Naive thymus-derived CD4-positive, alpha-beta T cell (primary cell): ENCODE results near the gene PCNX2. TPM values are rescaled to one million over a fixed set of nuclear protein-coding genes. Genes with fewer than 3 reads are reported as not detected.
A peak's percentile ranks its signal among the peaks of the same experiment; 100 is the strongest.

Experiments used
- ATAC-seq: fragments of 150-1000 bp; cut with Tn5 transposase; 2 replicates; pipeline ENCODE4 v1.10.0; 2021; ENCODE audit warnings: mild to moderate bottlenecking, moderate library complexity
- CTCF ChIA-PET: fragments of 350-600 bp; sonication (Branson Sonifier 250); formaldehyde crosslinking; loops from one replicate; lab custom pipeline; 2021; ENCODE audit warnings: antibody characterized with exemption; lab: Charles Lee
- POLR2A ChIA-PET: fragments of 350-600 bp; sonication (Branson Sonifier 250); formaldehyde crosslinking; loops from one replicate; lab custom pipeline; 2021; ENCODE audit warnings: antibody characterized with exemption, inconsistent platforms; lab: Charles Lee
- DNase-seq, 9 donors: peaks; one replicate each; pipeline versions ENCODE4 v3.0.0 to v3.0.0-alpha.2; 2020 to 2022; ENCODE audit warnings: mixed read lengths in 1 of 9
- H3K27ac ChIP-seq: one replicate; pipeline ENCODE4 v1.7.0; 2013; ENCODE audit warnings: mild to moderate bottlenecking, low read depth, low read length, moderate library complexity
- H3K27me3 ChIP-seq, 2 donors: one replicate each; pipeline ENCODE4 v1.7.0; 2013; ENCODE audit warnings: low read length in 2 of 2, mild to moderate bottlenecking in 2 of 2, moderate library complexity in 2 of 2; ENCODE audit not compliant: control insufficient read depth in 2 of 2, insufficient read depth in 2 of 2
- H3K36me3 ChIP-seq, 3 experiments: 1 replicate in 2 of 3; 2 replicates in 1 of 3; pipeline ENCODE4 v1.7.0; 2013; ENCODE audit warnings: low read length in 3 of 3, mild to moderate bottlenecking in 3 of 3, moderate library complexity in 1 of 3; ENCODE audit not compliant: insufficient read depth in 3 of 3, control insufficient read depth in 2 of 3
- H3K4me1 ChIP-seq, 2 donors: one replicate each; pipeline ENCODE4 v1.7.0; 2013; ENCODE audit warnings: low read length in 2 of 2, mild to moderate bottlenecking in 2 of 2, moderate library complexity in 1 of 2; ENCODE audit not compliant: control insufficient read depth in 2 of 2, insufficient read depth in 2 of 2
- H3K4me3 ChIP-seq: 2 replicates; pipeline ENCODE4 v1.7.0; 2013; ENCODE audit warnings: mild to moderate bottlenecking, low read length
- H3K9me3 ChIP-seq, 3 experiments: 1 replicate in 2 of 3; 2 replicates in 1 of 3; pipeline ENCODE4 v1.7.0; 2013; ENCODE audit warnings: low read length in 3 of 3; ENCODE audit not compliant: control insufficient read depth in 2 of 3
- H3K27ac Mint-ChIP-seq, 9 donors: one replicate each; pipeline ENCODE4 v1.8.0; 2020 to 2022; ENCODE audit warnings: mixed read lengths in 9 of 9, mild to moderate bottlenecking in 8 of 9, moderate library complexity in 5 of 9, inconsistent platforms in 2 of 9
- H3K27me3 Mint-ChIP-seq, 5 donors: one replicate each; pipeline ENCODE4 v1.8.0; 2021 to 2022; ENCODE audit warnings: mixed read lengths in 5 of 5, mild to moderate bottlenecking in 1 of 5
- H3K36me3 Mint-ChIP-seq, 5 donors: one replicate each; pipeline ENCODE4 v1.8.0; 2020 to 2022; ENCODE audit warnings: mixed read lengths in 5 of 5, mild to moderate bottlenecking in 3 of 5, inconsistent platforms in 1 of 5
- H3K4me1 Mint-ChIP-seq, 7 donors: one replicate each; pipeline ENCODE4 v1.8.0; 2020 to 2022; ENCODE audit warnings: mixed read lengths in 7 of 7, mild to moderate bottlenecking in 3 of 7, inconsistent platforms in 1 of 7
- H3K4me3 Mint-ChIP-seq, 10 donors: one replicate each; pipeline ENCODE4 v1.8.0; 2020 to 2022; ENCODE audit warnings: mild to moderate bottlenecking in 10 of 10, mixed read lengths in 10 of 10, moderate library complexity in 6 of 10, inconsistent platforms in 2 of 10
- H3K9me3 Mint-ChIP-seq, 11 donors: one replicate each; pipeline ENCODE4 v1.8.0; 2020 to 2022; ENCODE audit warnings: mixed read lengths in 11 of 11, mild to moderate bottlenecking in 4 of 11, inconsistent platforms in 1 of 11, moderate library complexity in 1 of 11
- intact Hi-C, 2 donors: fragments of 100-400 bp; cut with micrococcal nuclease; formaldehyde crosslinking; loops; one replicate each; pipeline ENCODE4 v1.15.1; 2023
- polyA plus RNA-seq, 2 donors: library from polyadenylated mRNA; unstranded; fragments of 300-500 nt; fragmentation: Illumina TruSeq; gene quantifications; one replicate each; pipeline ENCODE4 v1.2.3, GENCODE V29; 2021
- total RNA-seq, 6 experiments: library from RNA in 5 of 6; stranded (reverse) in 5 of 6; gene quantifications; 1 replicate in 5 of 6; 2 replicates in 1 of 6; pipeline ENCODE4 v1.2.3 and lab custom pipeline; 2021 to 2026

Gene PCNX2
- total and polyA plus RNA-seq, 7 experiments from 2014 or later: 4.1 to 61.8 (median 45.1) TPM

- Mint-ChIP-seq H3K4me3 (no peak overlapping the region), H3K27me3 (no peaks in the 10 kb centered on the region), H3K9me3 (peaks cover 3 to 28% (median 11%) of the 10 kb centered on the region in 11 donors), H3K27ac (no peak overlapping the region), H3K36me3 (peaks cover 39 to 74% (median 66%) of the 10 kb centered on the region in 5 donors), H3K4me1 (peaks cover 0 to 7% (median 0%) of the 10 kb centered on the region in 7 donors)
- CTCF ChIA-PET: no interaction called here
- H3K27ac ChIP-seq: no peak overlapping the region
- H3K27me3 ChIP-seq: no peaks in the 10 kb centered on the region
- peaks cover 6 to 43% (median 7%) of the 10 kb centered on the region in 3 experiments for H3K36me3 ChIP-seq
- intact Hi-C loops: no loop called here
- POLR2A ChIA-PET: no interaction called here
- no peaks in the 10 kb centered on the region for H3K4me1 ChIP-seq
- ATAC-seq: no peak
- H3K9me3 ChIP-seq: peaks cover 0 to 6% (median 0%) of the 10 kb centered on the region in 3 experiments
- DNase-seq: no peak
- no peak overlapping the region for H3K4me3 ChIP-seq
Observed at GRCh38 chr1:232993555-232993954, 302.0 kb downstream of the PCNX2 start.

DNA sequence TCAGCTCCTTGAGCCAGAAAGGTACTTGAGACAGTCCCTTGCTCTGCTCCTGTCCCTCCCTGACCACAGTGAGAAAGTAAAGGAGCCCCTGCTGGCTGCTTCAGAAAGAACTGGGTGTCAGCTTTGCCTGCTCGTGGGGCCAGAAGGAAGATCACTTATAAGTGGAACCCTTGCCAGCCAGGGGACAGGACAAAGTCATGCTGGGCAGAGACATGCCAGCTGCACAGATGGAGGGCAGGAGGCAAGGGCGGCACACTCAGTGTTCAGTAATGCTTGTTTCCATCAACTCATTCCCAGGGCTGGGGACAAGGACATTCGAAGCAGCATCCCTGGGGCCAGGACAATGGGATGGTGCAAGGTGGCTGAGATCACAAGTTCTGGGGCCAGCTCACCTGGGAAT, 303.3 kb downstream of the PCNX2 start:
- no peak for ATAC-seq
- H3K36me3 Mint-ChIP-seq: peaks cover 28 to 61% (median 54%) of the 10 kb centered on the region in 5 donors
- CTCF ChIA-PET: no interaction called here

DNA sequence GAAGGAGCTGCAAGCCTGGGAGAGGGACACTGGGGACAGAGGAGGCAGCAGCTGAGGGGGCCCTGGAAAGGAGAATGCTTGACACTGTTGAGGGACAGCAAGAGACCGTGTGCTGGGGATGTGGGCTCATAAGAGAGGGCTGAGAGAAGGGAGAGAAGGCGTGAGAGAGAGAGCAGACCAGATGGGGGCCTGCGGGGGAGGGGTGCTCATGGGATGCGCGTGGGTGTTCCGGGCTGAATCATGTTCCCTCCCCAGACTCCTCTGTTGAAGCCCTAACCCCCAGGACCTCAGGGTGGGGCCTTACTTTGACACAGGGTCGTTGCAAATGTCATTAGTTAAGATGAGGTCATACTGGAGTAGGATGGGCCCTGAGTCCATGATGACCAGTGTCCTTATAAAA, 304.3 kb downstream of the PCNX2 start:
- H3K9me3 Mint-ChIP-seq: peaks cover 3 to 28% (median 11%) of the 10 kb centered on the region in 11 donors
- ChIA-PET CTCF (no interaction called here), POLR2A (no interaction called here)
- intact Hi-C loops: no loop called here
- Histone ChIP-seq H3K27me3 (no peaks in the 10 kb centered on the region), H3K36me3 (peaks cover 0 to 23% (median 7%) of the 10 kb centered on the region in 3 experiments), H3K4me1 (no peaks in the 10 kb centered on the region), H3K4me3 (no peak overlapping the region), H3K27ac (no peak overlapping the region), H3K9me3 (peaks cover 0 to 6% (median 0%) of the 10 kb centered on the region in 3 experiments)
- H3K27ac Mint-ChIP-seq: no peak overlapping the region
- DNase-seq (no peak), ATAC-seq (no peak)
- no peaks in the 10 kb centered on the region for H3K27me3 Mint-ChIP-seq
- peaks cover 0 to 7% (median 0%) of the 10 kb centered on the region in 7 donors for H3K4me1 Mint-ChIP-seq
- no peak overlapping the region for H3K4me3 Mint-ChIP-seq
- peaks cover 22 to 51% (median 46%) of the 10 kb centered on the region in 5 donors for H3K36me3 Mint-ChIP-seq

More for the DNA sequence above, 303.3 kb downstream of the PCNX2 start:
- DNase-seq: no peak
- POLR2A ChIA-PET: no interaction called here
- peak overlapping the region in 1 of 9 donors; percentile 36 for H3K27ac Mint-ChIP-seq
- peaks cover under 1 to 30% (median 7%) of the 10 kb centered on the region in 3 experiments for H3K36me3 ChIP-seq
- no peak overlapping the region for H3K27ac ChIP-seq
- no peaks in the 10 kb centered on the region for H3K27me3 ChIP-seq
- no peaks in the 10 kb centered on the region for H3K4me1 ChIP-seq
- no peaks in the 10 kb centered on the region for H3K27me3 Mint-ChIP-seq
- peaks cover 0 to 7% (median 0%) of the 10 kb centered on the region in 7 donors for H3K4me1 Mint-ChIP-seq
- H3K4me3 Mint-ChIP-seq: no peak overlapping the region
- H3K9me3 Mint-ChIP-seq: peaks cover 3 to 28% (median 11%) of the 10 kb centered on the region in 11 donors
- intact Hi-C loops: no loop called here
- peaks cover 0 to 6% (median 0%) of the 10 kb centered on the region in 3 experiments for H3K9me3 ChIP-seq
- no peak overlapping the region for H3K4me3 ChIP-seq

DNA sequence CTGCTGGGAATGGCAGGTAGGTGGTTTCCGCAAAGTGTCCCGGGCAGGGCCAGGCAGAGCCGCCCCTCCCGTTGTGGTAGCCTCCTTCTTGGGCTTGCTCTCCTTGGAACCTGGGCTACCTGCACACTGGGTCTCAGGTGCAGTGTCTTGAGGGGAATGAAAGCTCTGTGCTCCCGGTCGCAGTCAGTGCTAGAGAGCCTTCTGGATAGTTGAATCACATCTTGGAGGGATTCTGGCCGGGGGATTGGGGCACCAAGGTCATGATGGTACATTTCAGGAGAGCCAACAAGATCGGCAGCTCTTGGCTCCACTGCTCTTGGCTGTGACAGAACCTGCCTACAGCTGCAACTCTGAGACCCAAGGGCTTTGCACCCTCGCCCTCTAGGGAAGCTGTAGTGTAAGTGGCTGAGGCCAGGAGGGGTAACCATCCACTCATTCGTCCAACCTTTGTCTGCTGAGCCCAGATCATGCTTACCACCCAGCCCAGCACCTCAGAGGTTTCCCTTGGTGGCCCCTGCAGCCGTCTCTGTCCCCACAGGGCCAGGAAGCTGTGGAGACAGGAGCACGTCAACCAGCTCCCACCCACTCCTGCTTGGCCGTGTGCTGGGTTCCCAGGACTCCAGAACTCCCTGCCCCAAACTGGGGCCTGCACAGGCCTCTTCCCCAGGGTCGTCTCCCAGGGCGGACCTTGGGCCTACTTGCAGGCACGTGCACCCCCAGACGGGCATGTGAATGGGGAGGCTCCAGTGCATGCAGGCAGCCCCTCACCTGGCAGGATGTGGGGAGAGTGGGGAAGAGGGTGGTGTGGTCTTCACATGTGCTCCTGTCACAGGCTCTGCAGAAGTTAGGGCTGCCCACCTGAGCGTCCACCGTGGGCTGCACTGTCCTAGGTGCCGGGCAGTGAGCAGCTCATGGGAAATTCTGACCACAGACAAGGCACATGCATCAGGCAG, 305.1 kb downstream of the PCNX2 start:
- H3K4me3 ChIP-seq: no peak overlapping the region
- Mint-ChIP-seq H3K9me3 (peaks cover 3 to 26% (median 11%) of the 10 kb centered on the region in 11 donors), H3K36me3 (peaks cover 22 to 46% (median 44%) of the 10 kb centered on the region in 5 donors), H3K27ac (peak overlapping the region in 1 of 9 donors; percentile 14), H3K4me3 (no peak overlapping the region), H3K4me1 (peaks cover 0 to 7% (median 0%) of the 10 kb centered on the region in 7 donors), H3K27me3 (no peaks in the 10 kb centered on the region)
- intact Hi-C loops: no loop called here
- no peaks in the 10 kb centered on the region for H3K27me3 ChIP-seq
- peaks cover 0 to 30% (median 7%) of the 10 kb centered on the region in 3 experiments for H3K36me3 ChIP-seq
- ChIA-PET POLR2A (interaction anchor here (0.6 kb wide), 1 partner anchor 142 kb away, joined by 3 read pairs; no protein-coding TSS in a partner anchor), CTCF (no interaction called here)
- H3K27ac ChIP-seq: no peak overlapping the region
- ATAC-seq (no peak), DNase-seq (no peak)
- H3K9me3 ChIP-seq: peaks cover 0 to 6% (median 0%) of the 10 kb centered on the region in 3 experiments
- H3K4me1 ChIP-seq: no peaks in the 10 kb centered on the region

DNA sequence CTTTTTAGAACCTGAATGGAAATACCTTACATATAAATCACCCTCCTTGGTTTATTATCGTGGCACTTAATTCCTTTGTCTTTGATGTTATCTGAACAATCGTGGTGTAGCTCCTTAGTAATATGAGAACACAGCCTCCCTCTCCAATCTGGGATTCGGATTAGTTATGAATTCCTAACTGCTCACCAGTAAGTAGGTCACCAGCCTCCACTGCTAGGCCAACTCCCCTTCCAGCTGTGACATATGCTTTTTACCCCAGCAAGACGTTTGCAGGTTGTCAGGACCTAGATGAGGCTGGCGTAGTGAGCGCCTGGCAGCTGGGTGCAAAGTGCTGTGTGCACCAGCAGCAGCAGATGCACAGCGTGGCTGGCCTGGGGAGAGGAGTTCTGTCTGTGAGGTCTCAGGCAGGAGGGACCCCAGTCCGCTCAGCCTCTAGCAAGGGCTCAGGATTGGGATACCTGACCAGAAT, 306.9 kb downstream of the PCNX2 start:
- Histone ChIP-seq H3K4me3 (no peak overlapping the region), H3K27me3 (no peaks in the 10 kb centered on the region), H3K4me1 (no peaks in the 10 kb centered on the region), H3K27ac (no peak overlapping the region), H3K9me3 (peaks cover 0 to under 1% (median 0%) of the 10 kb centered on the region in 3 experiments), H3K36me3 (peaks cover 0 to 28% (median 7%) of the 10 kb centered on the region in 3 experiments)
- peaks cover 10 to 40% (median 26%) of the 10 kb centered on the region in 5 donors for H3K36me3 Mint-ChIP-seq
- DNase-seq: no peak
- no peak overlapping the region for H3K27ac Mint-ChIP-seq
- H3K27me3 Mint-ChIP-seq: no peaks in the 10 kb centered on the region
- intact Hi-C loops: no loop called here
- peaks cover 0 to 4% (median 0%) of the 10 kb centered on the region in 7 donors for H3K4me1 Mint-ChIP-seq
- ATAC-seq: no peak
- ChIA-PET CTCF (no interaction called here), POLR2A (interaction anchor here (0.7 kb wide), 1 partner anchor 12 kb away, joined by 4 read pairs; no protein-coding TSS in a partner anchor)
- no peak overlapping the region for H3K4me3 Mint-ChIP-seq
- H3K9me3 Mint-ChIP-seq: peaks cover 0 to 8% (median 6%) of the 10 kb centered on the region in 11 donors

DNA sequence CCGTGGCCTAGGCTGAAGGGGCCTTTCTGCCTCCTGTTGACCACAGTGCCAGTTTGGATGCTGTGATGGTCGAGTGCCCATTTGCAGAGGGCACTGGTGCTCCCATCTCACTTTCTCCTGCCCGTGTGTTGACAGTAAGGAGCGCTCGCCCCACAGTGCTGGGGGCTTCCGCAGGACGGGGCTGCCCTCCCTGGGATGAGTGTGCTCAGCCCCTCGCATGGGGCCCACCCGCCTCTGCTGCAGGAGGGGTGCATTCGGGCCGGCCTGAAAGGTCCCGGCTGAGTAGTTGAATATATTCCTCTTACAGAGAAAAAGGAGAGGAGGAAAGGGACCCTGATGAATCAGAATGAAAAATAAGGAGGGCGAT, 307.8 kb downstream of the PCNX2 start:
- no peak overlapping the region for H3K27ac ChIP-seq
- Mint-ChIP-seq H3K27me3 (no peaks in the 10 kb centered on the region), H3K27ac (no peak overlapping the region), H3K4me1 (peaks cover 0 to 4% (median 0%) of the 10 kb centered on the region in 7 donors), H3K36me3 (peaks cover 2 to 32% (median 19%) of the 10 kb centered on the region in 5 donors), H3K9me3 (peaks cover 0 to 1% (median 0%) of the 10 kb centered on the region in 11 donors), H3K4me3 (no peak overlapping the region)
- no peaks in the 10 kb centered on the region for H3K27me3 ChIP-seq
- intact Hi-C loops: no loop called here
- DNase-seq (no peak), ATAC-seq (no peak)
- CTCF ChIA-PET: no interaction called here
- no peak overlapping the region for H3K4me3 ChIP-seq
- H3K4me1 ChIP-seq: no peaks in the 10 kb centered on the region
- POLR2A ChIA-PET: no interaction called here
- H3K36me3 ChIP-seq: peaks cover 0 to 25% (median 7%) of the 10 kb centered on the region in 3 experiments
- no peaks in the 10 kb centered on the region for H3K9me3 ChIP-seq
